ENCODE data around the gene CDK19. TPM values are rescaled to one million over a fixed set of nuclear protein-coding genes. Genes with fewer than 3 reads are reported as not detected.
"Not testable (repeated sequence)": the region's sequence is repeated elsewhere in the genome, so short reads cannot be mapped to it uniquely, and the experiment has no call there.

CDK19 gene
- total RNA-seq: 11.9 TPM
- long read RNA-seq, partial matches to known transcripts: 0 of 2 reads
- long read RNA-seq, other reads (novel, unspliced or antisense): 2 of 2 reads

DNA sequence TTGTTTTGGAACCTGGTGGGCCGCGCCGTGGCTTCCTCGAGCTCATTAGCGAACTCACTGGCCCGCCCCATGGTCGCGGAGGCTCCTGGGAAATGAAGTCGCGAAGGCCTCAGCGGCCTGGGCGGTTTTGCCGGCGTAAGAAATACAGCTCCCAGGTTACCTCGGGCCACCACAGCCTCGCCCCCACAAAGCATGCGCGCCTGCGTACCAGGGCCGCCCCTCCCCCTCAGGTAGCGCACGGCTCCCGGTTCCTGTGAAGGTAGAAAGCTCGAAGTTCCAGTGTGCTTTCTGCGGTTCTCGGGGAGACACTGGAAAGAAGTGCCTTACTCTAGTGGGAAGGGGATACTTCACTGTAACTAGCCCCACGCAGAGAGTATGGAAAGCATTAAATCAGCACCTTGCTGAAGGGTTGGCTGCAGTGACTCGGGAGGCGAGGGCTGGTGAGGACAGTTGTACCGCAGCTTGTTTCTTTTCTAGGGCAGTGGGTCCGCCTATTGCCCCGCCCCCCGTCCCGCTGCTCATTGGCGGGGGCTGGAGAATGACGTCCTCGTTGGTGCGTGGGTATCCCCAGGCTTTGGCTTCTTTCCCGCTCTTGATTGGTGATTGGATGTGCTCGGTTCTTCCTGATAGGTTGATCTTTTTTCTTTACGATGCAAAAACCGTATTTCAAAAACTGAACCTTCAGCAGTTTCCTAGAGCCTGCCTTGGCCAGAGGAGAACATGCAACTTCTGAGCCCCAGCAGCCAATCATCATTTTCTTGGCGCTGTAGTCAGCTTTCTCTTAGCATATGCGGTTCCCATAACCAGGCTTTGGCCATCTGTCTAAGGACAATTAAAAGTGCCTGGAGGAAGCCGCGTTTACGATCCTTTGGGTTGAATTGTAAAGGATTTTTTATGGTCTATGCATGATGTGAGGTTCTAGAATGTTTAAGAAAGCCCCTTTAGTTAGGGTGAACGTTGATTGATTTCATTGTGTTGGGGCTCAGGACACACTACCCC lies at the start of gene CDK19:
CDK19 (minus strand) TSS at position 59 of the 999 bp plus-strand sequence. CDS start 333 bp downstream, outside the sequence.
- DNase-seq (ENCODE audit: low spot score): peak; percentile 98

DNA sequence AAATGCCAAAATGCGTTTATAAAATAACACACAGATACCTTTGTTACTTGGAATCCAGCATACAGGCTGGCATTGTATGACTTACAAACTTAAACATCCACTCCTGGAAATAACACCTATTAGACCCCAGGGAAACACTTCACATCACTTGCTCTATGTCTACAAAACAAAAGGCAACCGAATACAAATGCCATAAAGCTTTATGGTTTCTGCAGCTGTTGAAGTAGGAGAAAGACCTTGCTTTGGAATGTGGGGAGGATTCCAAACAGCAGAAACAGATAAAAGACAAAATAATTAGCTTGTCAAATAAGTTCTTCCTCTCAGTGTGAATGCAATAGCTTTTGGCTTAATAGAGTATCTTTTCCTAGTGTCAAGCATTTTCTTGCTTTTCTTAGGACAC lies 49.6 kb upstream of the CDK19 start:
- no peak for DNase-seq (ENCODE audit: low spot score)

DNA sequence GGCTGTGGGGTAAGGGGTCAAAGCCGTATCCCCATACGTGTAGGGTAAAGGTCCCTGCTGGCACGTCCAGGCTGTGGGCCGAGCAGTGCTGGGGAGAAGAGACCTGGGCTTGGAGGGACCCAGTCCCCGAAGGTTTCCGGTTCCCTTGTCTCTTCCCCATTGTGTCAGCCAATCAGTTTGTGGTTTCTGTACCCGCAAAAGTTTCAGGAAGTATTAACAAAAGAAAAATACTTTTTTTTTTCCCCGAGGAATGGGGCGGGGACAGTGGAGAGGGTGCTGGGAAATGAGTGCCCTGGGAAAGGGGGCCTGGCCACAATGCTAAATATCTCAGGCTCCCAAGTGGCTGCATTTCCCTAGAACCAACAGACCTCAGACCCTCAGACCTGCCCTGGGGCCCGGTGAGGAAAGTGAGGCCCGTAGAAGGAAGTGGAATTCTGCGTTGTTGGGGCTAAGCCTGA lies 44.1 kb upstream of the CDK19 start:
- no peak for DNase-seq (ENCODE audit: low spot score)

DNA sequence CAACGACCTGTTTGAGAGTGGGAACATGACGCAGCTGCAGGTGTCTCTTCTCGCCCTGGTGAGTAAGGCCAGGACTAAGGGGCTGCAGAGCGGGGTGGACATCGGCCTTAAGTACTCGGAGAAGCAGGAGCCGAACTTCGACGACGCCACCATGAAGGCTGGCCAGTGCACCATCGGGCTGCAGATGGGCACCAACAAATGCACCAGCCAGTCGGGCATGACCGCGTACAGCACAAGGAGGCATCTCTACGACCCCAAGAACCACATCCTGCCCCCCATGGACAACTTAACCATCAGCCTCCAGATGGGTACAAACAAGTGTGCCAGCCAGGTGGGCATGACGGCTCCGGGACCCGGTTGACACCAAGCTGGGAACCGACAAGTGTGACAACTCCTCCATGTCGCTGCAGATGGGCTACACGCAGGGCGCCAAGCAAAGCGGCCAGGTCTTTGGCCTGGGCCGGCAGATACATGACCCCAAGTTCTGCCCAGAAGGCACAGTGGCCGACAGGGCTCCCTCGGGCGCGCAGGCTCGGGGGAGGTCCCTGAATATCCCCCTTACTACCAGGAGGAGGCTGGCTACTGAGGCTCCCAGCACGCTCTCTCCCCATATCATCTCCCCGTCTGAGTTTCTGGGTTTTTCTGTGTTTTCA lies 43.4 kb upstream of the CDK19 start:
- DNase-seq (ENCODE audit: low spot score): no peak

DNA sequence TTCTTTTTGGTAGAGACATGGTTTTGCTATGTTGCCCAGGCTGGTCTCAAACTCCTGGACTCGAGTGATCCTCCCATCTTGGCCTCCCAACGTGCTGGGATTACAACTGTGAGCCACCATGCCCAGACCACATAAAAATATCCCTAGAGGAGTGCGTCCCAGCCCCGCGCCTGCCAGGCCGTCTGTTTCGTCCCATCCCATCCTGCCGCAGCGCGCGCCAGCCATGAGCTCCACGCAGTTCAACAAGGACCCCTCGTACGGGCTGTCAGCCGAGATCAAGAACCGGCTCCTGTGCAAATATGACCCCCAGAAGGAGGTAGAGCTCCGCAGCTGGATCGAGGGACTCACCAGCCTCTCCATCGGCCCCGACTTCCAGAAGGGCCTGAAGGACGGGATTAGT lies 42.7 kb upstream of the CDK19 start:
- no peak for DNase-seq (ENCODE audit: low spot score)

DNA sequence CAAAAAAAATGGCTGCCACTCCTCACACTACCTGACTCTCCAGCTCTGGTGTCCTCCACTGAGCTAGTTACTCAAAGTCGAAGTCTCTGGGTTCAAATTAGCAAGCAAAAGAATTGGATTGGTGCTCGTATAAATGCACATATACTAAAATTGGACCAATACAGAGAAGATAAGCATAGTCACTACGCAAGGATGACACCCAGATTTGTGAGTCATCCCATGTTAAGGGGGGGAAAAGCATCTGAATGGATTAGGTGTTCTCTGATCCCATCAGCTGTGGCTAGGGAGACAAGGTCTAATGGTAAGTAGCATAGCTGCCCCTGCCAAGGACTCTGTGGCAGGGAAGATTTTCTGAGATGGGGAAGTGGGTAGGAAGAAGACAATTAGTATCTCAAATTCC lies 41.0 kb upstream of the CDK19 start:
- DNase-seq (ENCODE audit: low spot score): no peak

DNA sequence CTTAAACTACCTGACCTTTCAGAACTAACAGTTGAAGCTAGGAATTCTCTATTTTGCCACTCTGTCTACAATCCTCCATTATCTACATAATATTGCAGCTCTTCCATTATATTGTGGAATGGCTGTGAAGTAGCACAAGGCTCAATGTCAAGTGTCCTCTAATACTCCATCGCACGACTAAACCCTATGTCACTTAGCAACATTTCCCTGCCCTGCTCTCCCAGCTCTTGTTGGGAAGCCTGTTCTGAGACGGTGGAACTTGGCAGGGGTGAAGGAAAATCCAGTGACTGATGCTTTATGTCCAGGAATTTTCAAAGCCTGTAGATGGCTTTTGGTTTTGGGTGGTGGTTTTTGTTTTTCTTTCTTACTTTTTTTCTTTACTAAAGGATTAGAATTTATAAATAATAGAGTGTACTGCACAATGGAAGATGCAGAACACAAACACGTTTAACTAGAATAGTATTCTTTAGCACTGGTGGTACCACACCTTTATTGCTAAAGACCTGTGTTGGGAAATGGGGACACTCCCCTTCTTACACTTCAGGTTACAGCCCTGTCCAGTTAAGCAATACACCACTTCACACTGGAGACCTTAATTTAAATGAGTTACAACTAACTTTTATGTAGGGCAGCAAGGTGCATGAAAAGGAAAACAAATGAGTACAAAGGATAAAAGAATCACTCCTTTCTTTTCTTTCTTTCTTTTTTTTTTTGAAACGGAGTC lies 38.6 kb upstream of the CDK19 start:
- DNase-seq (ENCODE audit: low spot score): no peak

DNA sequence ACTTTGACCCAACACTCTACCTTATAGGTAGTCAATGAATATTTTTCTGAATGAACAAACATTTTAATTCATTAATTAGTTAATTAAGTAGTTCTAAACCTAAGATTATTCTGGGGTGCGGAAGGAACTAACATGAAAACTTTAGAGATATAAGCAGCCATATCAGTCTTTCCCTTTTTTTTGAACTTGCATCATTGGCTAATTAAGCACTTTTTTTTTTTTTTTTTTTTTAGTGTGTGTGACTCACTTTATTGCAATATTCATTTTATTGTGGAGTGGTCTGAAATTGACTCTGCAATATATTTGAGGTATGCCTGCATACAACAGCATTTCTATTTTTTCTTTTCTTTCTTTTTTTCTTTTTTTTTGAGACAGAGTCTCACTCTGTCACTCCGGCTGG lies 37.5 kb upstream of the CDK19 start:
- DNase-seq (ENCODE audit: low spot score): no peak

DNA sequence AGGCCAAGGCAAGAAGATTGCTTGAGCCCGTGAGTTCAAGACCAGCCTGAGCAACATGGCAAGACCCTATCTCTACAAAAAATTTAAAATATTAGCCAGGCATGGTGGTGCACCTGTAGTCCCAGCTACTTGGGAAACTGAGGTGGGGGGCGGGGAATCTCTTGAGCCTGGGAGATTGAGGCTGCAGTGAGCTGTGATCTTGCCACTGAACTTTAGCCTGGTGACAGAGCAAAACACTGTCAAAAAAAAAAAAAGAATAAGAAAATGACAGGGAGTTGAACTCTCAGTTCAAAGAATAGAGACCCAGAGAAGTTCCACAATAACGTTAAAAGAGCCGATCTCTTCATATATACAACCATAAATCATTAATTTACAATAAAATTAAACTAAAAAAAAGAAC lies 34.5 kb upstream of the CDK19 start:
- DNase-seq (ENCODE audit: low spot score): no peak

DNA sequence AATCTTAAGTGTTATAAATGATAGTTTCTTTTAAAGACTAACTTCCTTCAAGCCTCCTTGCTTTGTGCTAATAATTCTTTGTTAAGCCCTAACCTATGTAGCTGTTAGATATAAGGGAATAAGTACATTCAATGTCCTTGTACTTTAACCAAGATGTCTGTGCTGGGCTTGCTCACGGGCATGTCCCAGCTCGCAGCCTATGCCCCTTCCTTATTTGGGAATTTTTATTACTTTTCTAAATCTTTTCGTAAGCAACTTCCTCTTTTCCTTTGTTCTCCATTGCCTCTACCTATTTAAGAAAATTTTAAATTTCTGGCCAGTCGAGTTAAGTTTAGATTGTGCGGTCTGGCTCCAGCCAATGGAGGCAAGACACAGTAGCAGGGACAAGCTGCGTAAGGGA lies 26.0 kb upstream of the CDK19 start:
- DNase-seq (ENCODE audit: low spot score): no peak

DNA sequence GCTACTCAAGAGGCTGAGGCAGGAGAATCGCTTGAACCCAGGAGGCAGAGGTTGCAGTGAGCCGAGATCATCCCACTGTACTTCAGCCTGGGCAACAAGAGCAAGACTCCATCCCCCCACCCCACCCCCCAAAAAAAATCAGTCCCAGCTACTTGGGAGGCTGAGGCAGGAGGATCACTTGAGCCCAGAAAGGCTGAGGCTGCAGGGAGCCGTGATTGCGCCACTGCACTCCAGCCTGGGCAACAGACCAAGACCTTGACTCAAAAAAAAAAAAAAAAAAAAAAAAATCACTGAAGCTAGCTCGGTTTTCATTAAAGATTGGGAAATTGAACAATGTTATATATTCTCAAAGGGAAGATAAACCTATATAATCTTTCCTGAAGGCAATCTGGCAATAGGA lies 20.5 kb upstream of the CDK19 start:
- not testable (repeated sequence) for DNase-seq (ENCODE audit: low spot score)

DNA sequence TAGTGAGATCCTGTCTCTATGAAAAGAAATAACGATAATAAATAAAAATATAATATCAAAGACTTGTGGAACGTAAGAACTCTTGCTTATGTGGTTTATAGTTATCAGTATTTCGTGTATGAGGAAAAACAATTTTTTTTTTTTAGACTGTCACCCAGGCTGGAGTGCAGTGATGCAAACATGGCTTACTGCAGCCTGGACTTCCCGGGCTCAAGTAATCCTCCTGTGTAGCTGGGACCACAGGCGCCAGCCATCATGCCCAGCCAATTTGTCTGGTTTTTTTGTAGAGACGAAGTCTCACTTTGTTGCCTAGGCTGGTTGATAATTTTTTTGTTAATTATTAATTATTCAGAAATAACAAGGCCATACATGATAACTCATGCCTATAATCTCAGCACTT lies 18.6 kb upstream of the CDK19 start:
- no peak for DNase-seq (ENCODE audit: low spot score)

DNA sequence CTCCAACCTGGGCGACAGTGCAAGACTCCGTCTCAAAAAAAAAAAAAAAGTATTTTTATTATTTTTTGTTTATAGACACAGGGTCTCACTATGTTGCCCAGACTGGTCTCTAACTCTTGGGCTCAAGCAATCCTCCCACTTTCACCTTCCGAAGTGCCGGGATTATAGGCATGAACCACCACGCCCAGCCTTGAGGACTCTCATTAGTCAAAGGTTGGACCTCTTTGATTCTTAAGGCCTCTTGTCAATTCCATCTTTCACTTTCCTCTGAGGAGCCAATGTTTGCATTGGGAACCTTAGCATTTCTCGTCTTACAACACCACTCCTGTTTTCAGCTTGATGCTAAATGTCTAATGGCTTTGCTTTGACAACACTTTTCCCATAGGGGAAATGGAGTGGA lies 16.1 kb upstream of the CDK19 start:
- no peak for DNase-seq (ENCODE audit: low spot score)

DNA sequence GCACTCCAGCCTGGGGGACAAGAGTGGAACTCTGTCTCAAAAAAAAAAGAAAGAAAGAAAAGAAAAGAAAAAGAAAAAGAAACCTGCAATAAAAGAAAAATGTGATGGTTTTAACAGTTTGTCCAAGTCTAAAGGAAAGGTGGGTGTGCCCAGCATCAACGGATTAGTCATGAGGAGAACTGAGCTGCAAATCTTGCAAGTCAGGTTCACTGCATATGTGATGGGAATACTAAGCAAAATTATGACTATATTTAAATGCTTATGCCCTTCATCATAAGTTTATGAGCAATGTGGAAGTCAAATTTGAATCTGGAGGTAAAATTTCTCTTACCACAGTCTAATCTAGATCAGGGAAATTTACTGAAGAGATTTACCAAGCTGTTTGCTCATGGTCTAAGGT lies 13.1 kb upstream of the CDK19 start:
- DNase-seq (ENCODE audit: low spot score): no peak

DNA sequence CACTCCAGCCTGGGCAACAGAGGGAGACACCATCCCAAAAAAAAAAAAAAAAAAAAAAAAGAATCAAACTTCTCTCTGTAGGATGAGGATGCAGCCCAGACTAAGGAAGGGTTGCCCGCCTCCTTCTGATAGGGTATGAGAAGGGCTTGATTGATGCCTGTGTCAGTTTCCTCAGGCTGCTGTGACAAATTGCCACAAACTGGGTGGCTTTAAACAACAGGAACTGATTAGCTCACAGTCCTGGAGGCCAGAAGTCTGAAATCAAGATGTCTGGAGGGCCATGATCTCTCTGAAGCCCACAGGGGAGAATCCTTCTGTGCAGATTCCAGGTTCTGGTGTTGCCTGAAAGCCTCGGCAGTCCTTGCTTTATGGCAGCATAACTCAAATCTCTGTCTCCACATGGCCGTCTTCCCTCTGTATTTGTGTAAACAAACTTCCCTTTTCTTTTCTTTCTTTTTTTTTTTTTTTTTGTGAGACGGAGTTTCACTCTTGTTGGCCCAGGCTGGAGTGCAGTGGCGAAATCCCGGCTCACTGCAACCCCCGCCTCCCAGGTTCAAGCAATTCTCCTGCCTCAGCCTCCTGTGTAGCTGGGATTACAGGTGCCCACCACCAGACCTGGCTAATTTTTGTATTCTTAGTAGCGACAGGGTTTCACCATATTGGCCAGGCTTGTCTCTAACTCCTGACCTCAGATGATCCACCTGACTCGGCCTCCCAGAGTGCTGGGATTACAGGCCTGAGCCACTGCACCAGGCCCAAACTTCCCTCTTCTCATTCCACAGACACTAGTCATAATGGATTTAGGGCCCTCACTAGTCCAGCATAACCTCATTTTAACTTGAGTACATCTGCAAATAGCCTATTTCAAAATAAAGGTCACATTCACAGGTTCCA lies 11.2 kb upstream of the CDK19 start:
- DNase-seq (ENCODE audit: low spot score): no peak

DNA sequence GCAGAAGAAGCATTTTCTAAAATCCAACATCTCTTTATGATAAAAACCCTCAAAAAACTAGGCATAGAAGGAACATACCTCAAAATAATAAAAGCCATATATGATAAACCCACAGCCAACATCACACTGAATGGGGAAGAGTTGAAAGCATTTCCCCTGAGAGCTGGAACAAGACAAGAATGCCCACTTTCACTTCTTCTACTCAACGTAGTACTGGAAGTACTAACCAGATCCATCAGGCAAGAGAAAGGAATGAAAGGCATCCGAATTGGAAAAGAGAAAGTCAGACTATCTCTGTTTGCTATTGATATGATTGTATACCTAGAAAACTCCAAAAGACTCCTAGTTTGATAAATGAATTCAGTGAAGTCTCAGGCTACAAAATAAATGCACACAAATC lies 7.9 kb upstream of the CDK19 start:
- no peak for DNase-seq (ENCODE audit: low spot score)

DNA sequence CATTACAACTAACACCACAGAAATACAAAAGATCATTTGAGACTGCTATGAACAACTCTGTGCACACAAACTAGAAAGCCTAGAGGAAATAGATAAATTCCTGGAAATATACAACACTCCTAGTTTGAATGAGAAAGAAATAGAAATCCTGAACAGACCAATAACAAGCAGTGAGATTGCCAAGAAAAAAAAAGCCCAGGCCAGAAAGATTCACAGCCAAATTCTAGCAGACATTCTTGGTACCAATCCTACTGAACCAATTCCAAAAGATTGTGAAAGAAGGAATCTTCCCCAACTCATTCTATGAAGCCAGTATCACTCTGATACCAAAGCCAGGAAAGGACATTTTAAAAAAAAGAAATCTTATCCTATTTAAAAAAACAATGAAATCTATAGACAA lies 7.0 kb upstream of the CDK19 start:
- DNase-seq (ENCODE audit: low spot score): no peak

DNA sequence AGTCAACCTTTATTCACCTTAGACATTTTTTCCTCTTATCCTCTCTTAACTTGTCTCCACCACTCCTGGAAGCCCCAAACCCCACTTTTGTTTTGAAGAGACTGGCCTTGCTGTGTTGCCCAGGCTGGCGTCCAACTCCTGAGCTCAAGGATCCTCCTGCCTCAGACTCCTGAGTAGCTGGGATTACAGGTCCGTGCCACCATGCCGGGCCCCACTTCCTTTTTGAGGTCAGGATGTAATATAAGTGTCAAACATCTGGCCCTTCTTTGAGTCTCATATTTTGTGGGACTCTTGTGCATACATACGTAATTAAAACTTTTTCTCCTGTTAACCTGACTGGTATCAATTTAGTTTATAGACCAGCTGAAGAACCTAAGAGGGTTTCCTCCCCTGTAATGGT lies 1.4 kb upstream of the CDK19 start:
- peak; percentile 45 for DNase-seq (ENCODE audit: low spot score)

DNA sequence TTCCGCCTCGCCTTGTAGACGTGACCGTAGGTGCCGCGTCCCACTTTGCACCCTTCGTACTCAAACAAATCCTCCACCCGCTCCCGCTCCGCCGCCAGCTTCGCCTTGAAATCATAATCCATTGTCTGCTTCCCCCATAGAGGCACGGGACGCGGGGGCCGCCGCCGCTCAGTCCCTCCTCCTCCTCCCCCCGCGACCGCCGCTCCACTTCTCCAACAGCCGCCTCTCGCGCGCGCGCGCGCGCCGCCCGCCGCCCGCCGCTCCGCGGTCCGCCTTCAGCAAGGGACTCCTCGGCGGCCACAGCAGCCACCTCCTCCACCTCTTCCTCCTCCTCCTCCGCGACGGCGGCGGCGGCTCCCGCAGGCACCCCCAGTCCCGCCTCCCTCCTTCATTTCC lies 256 bp downstream of the CDK19 start:
- DNase-seq (ENCODE audit: low spot score): no peak
